DMS 273 treated with DMSO at 0.1 percent for 48 hours (cell line): ENCODE data around the gene PCDH15.
"Not testable (repeated sequence)": the region's sequence is repeated elsewhere in the genome, so short reads cannot be mapped to it uniquely, and the experiment has no call there.

ENCODE experiments used
- DNase-seq: peaks from one replicate; lab custom pipeline; 2025; lab: John Stamatoyannopoulos, UW

The PCDH15 gene

DNA sequence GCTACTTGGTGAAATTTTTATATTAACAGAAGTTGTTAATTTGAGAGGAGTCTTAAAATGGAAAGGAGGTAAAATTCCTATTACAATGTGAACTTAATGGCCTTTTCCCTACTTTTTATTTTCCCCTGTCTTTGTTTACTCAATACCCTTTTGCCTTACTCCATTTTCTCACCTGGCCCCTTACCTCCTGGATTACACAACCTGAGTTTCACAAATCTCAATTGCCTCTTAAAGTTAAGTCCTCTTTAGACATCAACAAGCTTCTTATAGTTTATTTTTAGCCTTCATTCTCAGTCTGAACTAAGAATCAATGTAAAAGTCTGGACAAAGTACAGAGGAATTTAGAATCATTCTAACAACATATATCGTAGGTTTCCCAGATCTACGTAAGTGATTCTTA is 247.0 kb downstream of the PCDH15 start:
- DNase-seq, result no peak

DNA sequence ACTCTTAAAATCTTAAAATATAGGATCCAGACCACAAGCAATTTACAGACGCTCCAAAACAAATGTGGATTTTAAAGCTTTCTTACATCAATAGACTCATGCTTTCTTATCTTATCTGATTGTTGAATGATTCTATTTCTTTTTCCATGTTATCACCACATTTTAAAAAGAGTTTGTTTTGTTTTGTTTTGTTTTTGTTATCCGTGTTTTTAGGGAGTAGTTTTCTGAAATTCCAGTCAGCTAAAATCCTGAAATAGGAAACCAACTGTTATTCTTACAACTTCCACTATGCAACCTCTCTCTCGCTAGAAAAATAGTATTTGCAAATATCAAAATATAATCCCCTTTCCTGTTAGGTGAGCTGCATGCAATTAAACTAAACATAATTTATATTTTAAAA is 251.0 kb downstream of the PCDH15 start:
- no peak for DNase-seq

DNA sequence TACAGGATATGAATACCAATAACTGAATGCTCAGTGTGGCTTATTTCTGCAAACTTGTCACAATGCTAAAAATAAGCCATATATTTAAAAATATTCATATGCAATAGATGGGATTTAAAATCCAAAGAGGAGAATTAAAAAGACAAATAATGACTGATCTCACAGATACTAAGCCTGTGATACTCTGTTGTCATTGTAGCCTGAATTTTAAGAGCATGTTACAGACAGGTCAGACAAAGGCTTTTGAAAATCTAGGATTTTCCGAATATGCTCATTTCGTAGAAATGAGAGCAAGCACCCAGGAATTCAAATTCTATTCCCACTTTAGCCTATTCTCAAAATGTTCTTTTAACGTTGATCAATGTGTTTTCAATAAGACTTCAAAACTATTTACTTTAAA is 269.7 kb downstream of the PCDH15 start:
- DNase-seq, result no peak

DNA sequence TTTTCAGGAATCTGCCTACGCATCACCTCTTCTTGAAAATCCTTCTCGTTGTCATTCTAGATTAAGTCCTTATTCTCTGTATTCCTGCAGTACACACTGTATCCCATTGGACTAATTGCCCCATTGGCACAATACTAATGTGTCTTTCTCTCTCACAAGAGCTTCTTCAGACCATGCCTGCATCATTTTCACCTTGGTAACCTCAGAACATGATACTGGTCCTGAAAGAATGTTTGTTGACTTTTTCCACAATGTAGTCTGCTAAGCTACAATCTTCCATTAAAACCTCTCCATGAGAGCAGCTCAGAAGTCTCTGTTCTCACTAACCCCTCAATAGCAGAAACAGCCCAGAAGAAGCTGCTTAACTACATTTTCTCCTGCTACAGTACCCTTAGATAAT is 270.7 kb downstream of the PCDH15 start:
- no peak for DNase-seq

DNA sequence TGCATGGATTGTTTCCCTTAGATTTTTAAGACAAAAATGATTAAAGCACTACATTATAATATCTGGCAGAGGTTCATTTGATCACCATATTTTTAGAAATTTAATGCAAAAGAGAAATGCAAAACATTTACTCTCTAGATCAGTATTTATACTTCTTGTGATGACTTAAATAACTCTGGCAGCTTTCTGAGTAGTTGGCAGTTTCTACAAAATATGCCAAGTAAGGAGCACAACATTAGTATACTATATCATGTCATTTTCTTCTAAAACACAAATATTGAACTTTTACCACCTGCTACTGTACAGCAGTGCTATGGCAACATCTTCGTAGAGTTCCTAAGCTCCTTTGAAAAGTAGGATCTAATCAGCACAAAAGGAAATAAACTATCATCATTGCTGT is 275.2 kb downstream of the PCDH15 start:
- DNase-seq, result no peak

DNA sequence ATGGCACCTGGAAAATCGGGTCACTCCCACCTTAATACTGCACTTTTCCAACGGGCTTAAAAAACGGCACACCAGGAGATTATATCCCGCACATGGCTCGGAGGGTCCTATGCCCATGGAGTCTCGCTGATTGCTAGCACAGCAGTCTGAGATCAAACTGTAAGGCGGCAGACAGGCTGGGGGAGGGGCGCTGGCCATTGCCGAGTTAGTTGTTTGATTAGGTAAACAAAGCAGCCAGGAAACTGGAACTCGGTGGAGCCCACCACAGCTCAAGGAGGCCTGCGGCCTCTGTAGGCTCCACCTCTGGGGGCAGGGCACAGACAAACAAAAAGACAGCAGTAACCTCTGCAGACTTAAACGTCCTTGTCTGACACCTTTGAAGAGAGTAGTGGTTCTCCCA is 285.8 kb downstream of the PCDH15 start:
- not testable (repeated sequence) for DNase-seq

DNA sequence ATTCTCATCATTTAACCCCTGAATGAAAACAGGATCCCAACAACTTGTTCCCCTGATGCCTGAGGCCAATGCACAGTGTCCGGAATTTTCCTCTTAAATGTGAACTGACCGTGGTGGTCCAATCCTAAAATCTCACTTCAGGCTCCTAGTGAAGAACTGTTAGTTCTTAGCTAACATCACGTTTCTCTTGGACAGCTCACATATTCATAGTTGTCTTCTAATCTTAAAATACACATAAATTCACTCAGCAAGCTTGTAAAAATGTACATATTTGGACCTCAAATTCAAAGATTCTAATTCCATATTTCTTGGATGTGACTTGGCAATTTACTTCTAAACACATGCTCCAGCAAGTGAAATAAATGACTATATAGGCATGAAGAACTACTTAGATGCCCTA is 297.2 kb downstream of the PCDH15 start:
- no peak for DNase-seq

DNA sequence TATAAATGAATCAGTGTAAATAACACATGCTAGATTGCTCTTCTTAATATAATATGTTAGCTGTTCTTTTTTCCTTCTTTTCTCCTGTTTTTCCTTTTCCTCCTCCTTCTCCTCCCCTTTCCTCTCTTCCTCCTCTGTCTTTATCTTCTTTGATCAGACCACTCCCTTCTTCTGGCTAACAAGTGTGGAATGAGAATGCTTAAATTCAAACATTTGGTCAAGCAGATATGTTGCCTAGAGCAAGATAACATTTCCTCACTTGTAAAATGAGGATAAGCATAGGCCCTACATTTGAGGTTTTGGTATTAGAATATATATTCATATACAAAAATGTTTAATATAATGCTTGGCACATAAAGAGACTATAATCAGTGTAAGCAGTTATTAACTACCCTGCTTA is 299.1 kb downstream of the PCDH15 start:
- DNase-seq, result no peak

DNA sequence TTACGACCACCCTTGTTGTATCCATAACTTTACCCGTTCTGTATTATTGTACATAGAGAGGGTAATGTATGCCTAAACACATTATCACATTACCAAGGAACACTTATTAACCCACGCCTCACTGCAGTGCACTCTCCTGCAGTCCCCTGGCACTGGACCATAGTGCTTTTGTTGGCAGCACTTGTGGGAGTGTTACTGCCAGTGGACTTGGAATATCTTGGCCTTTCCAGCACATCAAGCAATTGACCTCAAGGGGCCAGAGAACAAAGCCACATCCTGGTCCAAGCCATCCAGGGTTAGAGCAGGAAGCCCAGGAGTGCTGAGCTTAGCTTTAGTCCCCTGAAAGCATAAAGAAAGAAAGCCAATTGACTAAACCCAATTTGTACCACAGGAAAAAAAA is 304.2 kb downstream of the PCDH15 start:
- no peak for DNase-seq

DNA sequence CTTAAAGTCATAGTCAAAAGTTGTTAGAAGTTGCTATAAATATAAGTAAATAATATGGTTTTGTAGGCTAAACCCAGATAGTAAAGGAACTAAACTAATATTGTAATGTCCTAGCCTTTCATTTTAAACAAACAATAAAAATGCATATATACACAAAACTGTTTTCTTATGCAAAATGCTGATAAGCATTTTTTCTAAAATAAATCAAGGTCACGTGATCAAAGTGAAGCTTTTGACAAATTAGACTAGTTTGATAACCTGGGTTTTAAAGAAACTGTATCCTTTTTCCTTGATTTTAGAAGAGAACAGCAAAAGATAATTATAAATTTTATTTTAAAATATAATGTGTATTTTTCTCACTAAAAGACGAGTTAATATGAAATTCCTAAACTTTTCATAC is 313.3 kb downstream of the PCDH15 start:
- no peak for DNase-seq

DNA sequence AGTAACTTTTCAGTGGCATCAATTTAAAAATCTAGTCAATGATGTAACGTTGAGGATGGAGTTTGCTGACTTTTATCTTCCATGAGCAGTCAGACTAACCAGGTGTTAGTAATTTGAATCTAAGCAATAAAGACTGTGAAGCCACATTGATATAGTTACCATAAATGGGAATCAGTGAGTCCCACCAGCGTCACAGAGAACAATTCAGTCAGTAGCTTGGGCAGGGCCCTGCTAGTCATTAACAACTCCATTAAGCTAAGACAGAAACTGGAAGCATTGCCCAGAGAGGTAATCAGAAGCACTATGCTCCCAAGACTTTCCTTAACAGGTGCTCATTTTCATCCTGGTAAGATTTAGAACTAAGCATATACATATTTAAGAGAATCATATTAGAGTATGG is 315.1 kb downstream of the PCDH15 start:
- no peak for DNase-seq

DNA sequence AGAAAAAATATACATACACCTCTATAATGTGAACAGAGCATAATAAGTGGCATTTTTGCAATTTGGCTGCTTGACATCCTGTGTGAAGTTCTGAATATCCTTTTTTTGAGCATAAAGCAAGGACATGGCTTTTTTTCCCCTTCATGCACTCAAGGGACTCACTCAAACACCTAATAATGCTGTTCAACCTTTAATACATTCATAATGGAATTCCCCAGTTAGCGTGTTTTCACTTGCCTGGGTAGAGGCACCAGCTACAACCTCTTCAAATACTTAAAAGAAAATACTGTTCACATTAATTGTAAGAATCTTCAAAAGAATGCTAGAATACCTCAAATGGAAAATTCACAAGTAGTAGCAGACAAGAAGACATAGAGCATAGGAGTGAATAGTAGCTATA is 316.8 kb downstream of the PCDH15 start:
- DNase-seq, result no peak

DNA sequence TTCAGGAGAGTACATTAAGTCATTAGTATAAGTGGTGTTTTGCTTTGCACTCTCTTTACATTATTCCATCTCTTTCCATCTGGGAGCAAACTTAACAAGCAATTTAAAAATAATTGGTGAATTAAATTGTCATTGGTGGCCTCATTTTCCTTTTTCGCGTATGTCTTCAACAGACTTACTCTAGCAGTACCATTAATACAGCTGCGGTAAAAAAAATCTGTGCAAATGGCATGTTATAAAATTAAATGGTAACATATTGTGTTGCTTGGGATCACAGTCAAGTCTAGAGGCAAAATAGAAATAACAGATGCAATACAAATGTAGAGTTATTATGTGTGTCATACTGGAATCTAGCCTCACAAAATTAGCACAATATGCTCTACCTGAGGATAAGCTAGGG is 322.4 kb downstream of the PCDH15 start:
- DNase-seq, result no peak

DNA sequence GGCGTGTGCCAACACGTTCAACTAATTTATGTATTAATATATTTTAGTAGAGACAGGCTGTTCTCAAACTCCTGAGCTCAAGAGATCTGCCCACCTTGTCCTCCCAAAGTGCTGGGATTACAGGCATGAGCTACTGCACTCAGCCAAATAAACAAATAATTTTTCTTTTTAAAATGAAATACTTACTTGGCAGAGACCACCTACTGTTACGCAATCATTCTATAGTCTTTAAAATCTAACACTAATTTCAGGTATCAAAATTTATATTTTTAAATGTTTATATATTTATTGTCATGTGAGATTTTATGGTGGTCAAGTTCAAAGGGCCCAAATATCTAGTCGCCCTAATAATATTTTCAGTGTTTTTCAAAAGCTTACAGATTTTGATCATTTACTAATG is 323.3 kb downstream of the PCDH15 start:
- DNase-seq, result no peak

DNA sequence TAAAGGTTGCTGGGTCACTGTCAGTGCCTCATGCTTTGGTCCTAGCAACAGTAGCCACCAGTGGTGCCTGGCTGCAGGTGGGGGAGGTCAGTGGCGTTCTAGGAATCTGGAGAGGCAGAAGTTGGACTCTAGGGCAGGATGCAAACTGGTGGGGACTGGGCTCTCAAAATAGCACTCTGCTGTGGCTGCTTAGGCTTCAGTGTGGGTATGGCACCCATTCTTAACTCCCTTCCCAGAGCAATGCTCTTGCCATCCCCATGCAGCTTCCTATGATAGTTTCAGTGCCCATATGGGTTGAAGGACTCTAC is 330.8 kb downstream of the PCDH15 start:
- no peak for DNase-seq

DNA sequence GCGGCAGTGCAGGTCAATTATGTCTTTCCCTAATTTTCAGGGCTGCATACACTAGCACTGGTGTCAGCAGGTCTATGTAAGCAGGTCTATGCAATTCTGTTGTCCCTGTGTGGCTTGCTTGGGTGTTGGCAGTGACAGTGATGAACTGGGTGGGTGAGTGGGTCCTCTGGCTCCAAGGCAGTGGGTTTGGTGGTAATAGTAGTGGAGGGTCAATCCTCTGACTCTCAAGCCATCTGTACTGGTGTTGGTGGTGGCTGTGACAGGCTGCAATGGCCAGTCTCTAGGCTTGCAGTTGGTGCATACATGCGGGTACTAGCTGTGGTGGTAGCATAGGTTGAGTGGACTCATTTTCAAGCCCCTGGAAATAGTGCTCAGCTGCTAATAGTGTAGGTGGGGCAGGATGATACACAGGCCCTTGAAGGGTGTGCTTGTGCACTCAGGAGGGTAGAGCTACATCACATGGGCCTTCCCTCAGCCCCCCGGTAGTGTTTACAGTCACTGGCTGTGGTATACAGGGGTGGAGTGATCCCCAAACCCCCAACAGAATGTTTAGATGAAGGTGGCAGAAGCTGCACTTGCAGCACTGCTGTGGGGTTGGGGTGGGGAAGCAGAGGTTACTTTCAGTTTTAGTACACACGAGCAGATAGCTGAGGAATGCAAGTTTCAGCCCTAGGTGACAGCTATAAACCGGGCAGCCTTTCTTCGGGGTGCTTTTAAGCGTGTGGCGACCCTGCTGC is 331.3 kb downstream of the PCDH15 start:
- DNase-seq, result no peak

DNA sequence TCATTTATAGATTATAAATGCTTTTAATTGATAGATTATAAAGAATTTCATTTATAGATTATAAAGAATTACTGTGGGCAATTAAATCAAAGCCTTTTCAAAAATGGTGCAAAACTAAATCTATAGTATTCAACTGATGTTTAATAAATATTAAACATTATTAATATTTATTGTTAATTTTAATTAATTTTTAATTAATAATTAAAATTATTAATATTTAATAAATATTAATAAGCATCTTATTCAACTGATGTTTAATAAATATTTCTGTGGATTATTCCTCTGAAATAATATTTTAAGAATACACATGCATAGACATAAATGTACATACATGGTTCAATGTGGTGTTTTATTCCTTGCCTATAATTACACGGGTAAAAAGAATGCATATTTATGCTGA is 346.8 kb downstream of the PCDH15 start:
- DNase-seq, result no peak

DNA sequence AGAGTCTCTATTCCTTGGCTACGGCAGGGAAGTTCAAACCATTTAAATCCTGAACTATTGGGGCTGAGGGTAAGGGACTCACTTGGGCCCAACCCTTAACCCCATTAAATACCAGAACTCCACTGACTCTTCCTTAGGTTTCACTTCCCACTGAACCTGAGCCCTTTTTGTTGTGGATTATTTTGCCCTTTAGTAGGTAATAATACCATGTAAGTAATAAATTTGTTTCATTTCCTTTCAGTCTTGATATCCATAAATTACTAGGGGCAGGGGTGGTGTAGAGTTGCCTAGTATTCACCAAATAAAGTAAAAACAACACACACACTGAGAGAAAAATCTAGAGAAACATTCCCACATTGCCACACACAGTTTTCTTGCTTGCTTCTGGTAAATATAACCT is 352.0 kb downstream of the PCDH15 start:
- no peak for DNase-seq

DNA sequence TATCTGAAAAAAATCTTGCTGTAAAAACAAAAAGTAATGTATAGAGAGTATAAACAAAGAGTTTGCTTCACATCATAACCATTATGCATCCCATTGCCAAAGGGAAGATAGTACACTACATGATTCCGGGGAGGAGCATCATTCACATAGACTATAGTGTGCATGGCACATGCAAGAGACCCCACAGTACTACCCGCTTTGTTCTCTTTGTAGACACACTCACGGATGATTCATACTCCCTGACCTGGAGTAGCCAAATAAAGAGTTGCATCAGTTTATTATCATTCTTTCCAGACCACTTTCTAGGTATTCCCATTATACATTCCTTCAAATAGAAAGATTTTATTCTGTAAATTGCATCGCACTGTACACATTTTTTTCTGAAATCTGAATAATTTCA is 356.9 kb downstream of the PCDH15 start:
- DNase-seq, result no peak

DNA sequence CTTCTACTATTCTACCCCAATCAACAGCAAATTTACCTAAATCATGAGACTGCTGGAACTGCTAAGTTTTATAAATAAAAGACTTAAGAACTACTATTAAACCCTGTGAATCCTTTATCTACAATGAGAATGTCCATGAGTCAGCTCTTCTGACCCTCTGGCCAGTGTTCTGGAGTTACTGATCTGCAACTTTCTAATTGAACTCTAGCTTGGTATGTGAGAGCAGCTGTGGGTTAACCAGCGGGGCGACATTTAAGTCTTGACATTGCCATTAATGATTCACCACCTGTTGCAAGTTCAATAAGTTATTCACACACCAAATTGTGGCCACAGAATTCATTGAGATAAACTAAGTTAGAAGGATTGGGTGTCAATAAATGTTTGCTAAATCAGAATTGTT is 359.8 kb downstream of the PCDH15 start:
- DNase-seq, result no peak

DNA sequence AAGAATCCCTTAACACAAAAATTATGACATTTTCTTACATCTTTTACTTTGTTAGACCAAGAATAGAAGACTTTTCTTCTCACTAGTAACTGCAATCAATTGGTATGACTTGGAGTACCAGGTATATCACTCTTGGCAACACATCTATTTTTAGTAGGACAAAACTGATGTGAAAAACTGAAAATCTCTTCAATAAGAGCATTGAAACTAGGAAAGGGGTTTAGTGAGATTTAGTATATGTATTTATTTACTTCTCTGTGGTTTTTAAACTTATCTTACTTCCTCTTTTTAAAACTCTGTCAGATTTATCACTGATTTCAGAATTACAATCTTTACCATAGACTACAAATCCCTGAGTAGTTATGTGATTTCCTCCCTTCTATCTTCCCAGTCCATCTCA is 366.2 kb downstream of the PCDH15 start:
- no peak for DNase-seq

DNA sequence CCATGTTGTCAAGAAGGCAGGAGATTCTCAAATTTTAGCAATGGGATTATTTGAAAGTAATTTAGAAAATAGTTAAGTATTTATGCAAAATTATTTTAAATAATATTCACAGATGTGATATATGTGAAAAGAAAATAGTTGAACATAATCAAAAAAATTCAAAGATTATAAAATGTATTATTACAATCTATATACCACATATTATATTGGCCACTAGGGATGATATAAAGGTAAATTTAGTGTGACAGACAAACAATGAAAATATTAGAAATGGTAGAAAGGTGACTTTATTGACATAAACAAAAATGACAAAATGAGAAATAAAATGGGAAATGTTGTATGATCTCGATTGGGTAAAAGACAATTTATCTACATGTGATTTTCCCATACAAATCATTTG is 385.5 kb downstream of the PCDH15 start:
- DNase-seq, result no peak

DNA sequence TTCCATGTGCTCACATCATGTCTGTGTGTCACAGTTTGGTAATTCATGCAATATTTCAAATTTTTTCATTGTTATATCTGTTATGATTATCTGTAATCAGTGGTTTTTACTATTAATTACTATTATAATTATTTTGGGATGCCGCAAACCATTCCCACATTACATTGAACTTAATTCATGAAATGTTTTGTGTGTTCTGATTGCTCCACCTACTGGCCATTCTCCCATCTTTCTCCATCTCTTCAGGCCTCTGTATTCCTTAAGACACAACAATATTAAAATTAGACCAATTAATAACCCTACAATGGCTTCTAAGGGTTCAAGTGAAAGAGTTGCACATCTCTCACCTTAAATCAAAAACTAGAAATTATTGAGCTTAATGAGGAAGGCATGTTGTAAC is 398.5 kb downstream of the PCDH15 start:
- DNase-seq, result no peak

DNA sequence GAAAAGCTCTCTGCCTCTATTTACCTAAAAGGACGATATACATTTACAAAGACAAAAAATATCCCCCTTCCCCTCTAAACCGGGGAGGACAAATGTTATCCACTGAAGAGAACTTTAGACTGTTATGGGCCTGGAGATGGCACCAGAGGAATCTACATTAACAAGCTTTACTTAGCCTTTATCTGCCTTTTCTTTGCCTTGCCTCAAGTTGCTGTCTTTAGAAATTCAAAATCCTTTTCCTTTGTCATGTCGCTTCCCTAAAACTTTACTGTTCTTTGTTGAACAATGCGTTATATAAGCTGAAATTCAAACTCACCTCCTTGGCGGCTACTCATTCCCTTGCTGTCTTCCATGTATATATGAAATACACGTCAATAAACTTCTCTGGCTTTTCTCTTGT is 405.0 kb downstream of the PCDH15 start:
- no peak for DNase-seq

DNA sequence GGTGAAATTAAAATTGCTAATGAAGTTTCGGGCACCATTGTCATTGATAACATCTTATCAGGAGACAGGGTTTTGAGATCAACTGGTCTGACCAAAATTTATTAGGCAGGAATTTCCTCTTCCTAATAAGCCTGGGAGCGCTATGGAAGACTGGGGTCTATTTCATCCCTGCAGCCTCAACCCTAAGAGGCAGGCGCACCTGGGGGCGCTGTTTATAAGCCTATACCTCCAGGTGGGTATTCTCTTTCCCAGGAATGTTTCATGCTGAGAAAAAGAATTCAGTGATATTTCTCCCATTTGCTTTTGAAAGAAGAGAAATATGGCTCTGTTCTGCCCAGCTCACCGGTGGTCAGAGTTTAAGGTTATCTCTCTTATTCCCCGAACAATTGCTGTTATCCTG is 406.4 kb downstream of the PCDH15 start:
- not testable (repeated sequence) for DNase-seq
